Measurements from ENCODE around the gene GNAO1. TPM values are rescaled to one million over a fixed set of nuclear protein-coding genes. Genes with fewer than 3 reads are reported as not detected.

Gene GNAO1
- total and polyA plus RNA-seq, 7 donors: 0.69 to 67.0 (median 28.8) TPM

DNA sequence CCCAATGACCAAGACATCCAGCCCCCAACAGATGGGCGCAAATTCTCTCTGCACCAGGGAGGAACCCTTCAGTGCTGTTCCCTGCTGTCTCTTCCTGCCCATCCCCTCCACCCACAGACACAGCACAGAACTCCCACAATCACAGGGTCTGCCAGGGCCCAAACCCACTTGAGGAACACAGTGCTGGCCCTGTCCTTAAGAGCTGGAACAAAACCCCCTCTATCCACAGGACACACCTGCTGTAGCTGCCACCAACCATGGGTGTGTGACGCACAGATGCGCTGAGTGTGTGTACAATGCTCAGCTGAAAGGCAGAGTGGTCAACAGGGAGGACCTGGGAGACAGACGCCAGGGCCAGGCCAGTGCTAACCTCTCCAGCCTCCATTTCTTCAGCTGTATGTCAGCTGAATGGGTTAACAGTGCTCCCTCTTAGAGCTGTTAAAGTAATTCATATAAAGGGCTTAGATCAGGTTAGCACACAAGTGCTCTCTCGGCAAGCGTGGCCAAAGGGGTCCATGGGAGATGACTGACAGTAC, 172.0 kb downstream of the GNAO1 start:
- Histone ChIP-seq H3K27ac (no peak overlapping the region), H3K9me3 (no peaks in the 10 kb centered on the region), H3K36me3 (peaks cover 27 to 75% (median 40%) of the 10 kb centered on the region in 4 donors), H3K4me1 (no peaks in the 10 kb centered on the region), H3K27me3 (no peaks in the 10 kb centered on the region), H3K4me3 (no peak overlapping the region)
- TF ChIP-seq, protein P1, sequence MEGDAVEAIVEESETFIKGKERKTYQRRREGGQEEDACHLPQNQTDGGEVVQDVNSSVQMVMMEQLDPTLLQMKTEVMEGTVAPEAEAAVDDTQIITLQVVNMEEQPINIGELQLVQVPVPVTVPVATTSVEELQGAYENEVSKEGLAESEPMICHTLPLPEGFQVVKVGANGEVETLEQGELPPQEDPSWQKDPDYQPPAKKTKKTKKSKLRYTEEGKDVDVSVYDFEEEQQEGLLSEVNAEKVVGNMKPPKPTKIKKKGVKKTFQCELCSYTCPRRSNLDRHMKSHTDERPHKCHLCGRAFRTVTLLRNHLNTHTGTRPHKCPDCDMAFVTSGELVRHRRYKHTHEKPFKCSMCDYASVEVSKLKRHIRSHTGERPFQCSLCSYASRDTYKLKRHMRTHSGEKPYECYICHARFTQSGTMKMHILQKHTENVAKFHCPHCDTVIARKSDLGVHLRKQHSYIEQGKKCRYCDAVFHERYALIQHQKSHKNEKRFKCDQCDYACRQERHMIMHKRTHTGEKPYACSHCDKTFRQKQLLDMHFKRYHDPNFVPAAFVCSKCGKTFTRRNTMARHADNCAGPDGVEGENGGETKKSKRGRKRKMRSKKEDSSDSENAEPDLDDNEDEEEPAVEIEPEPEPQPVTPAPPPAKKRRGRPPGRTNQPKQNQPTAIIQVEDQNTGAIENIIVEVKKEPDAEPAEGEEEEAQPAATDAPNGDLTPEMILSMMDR (IDR thresholded peaks at IDR 0.05): no peak
- TF ChIP-seq EP300 (IDR thresholded peaks at IDR 0.05) (no peak), POLR2AphosphoS5 (IDR thresholded peaks at IDR 0.05) (no peak), POLR2A (IDR thresholded peaks at IDR 0.05) (no peak)
- intact Hi-C loops (cut with DNase I): no loop called here
- no peak for DNase-seq
- 95% methylated on average over 6 of the region's 6 CpGs for WGBS, 2 donors

DNA sequence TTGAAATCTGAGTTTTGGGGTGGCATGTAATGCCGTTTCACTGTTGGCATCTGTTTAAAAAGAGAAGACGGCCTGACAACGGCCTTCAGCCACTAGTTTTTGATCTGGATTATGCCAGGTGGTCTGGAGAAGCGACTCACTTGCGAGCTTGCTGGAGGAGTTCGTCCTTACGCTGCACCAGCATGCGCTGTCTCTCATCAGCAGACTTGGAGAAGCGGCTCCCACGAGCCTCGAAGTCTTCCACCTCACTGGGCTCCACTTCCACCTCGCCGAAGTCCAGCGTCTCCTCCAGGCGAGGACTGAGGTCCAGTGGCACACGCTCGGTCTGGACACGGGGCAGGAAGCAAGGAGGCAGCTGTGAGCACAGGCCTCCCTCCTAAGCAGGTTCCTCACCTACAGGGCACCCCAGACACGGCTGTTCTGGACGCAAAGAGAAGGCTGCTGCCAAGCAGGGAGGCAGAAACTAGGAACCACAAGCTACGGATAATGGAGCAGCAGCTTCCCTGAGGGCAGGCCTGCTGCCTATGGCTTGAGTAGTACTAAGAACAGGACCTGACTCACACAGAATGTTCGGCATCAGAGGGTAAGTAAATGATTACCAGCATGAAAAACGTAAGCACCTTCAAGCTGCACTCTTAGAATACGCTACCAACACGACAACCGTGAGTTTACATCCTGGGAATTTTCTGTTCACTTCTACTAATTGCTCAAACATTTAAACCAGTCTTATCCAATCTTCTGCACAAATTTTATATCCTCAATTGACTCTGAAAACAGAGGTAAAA, 172.7 kb downstream of the GNAO1 start:
- Histone ChIP-seq H3K36me3 (peaks cover 27 to 82% (median 45%) of the 10 kb centered on the region in 4 donors), H3K27ac (no peak overlapping the region), H3K4me3 (no peak overlapping the region), H3K9me3 (no peaks in the 10 kb centered on the region), H3K4me1 (no peaks in the 10 kb centered on the region), H3K27me3 (no peaks in the 10 kb centered on the region)
- intact Hi-C loops (cut with DNase I): no loop called here
- DNase-seq: no peak
- 95% methylated on average over 26 of the region's 26 CpGs for WGBS, 2 donors
- TF ChIP-seq EP300 (IDR thresholded peaks at IDR 0.05) (no peak), POLR2A (IDR thresholded peaks at IDR 0.05) (no peak), POLR2AphosphoS5 (IDR thresholded peaks at IDR 0.05) (no peak)
- TF ChIP-seq, protein P1 (IDR thresholded peaks at IDR 0.05): no peak

DNA sequence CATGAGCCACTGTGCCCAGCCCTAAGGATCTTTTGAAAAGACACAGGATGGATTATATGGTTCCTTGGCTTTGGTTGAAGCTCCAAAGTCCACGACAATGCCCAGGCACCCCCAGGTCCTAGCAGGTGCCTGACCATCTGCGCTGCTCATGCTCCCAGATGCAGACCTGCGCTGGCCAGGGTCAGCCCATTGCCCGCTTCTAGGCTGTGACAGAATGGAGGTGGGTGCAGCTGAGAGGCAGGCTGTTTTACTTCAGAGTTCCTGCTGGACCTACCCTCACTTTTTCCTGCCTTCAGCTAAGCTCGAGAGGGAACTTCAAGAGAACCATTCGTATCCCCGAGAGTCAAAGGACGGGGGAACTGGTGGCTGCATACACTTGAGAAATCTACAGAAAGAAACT, 173.6 kb downstream of the GNAO1 start:
- H3K4me3 ChIP-seq: no peak overlapping the region
- no peak for DNase-seq
- 91 to 93% methylated on average over 8 of the region's 8 CpGs for WGBS, 2 donors
- TF ChIP-seq POLR2A (IDR thresholded peaks at IDR 0.05): no peak
- no peak for TF ChIP-seq POLR2AphosphoS5 (IDR thresholded peaks at IDR 0.05)
- TF ChIP-seq, protein P1 (IDR thresholded peaks at IDR 0.05): no peak
- no peak for TF ChIP-seq EP300 (IDR thresholded peaks at IDR 0.05)
- intact Hi-C loops (cut with DNase I): no loop called here
- peaks cover 0 to 5% (median 2%) of the 10 kb centered on the region in 4 donors for H3K4me1 ChIP-seq
- H3K27ac ChIP-seq: no peak overlapping the region
- H3K36me3 ChIP-seq: peaks cover 27 to 86% (median 45%) of the 10 kb centered on the region in 4 donors
- H3K9me3 ChIP-seq: no peaks in the 10 kb centered on the region
- H3K27me3 ChIP-seq: no peaks in the 10 kb centered on the region

DNA sequence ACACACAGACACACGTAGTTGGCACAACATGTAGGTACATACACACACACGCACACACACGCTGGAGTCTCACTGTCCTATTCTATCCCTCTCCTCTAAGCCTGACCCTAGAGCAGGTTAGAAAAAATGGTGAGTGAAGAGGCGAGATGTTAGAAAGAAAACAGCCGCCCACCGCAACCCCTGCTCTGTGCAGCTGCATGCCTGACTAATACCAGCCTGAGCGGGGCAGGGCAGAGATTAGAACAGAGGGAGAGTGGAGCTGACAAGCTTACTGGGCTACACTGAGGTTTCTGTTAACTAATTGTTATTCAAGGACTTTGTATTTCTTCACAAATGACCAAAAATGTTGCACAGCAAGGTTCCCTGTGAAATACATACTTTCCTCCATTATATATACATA, 174.3 kb downstream of the GNAO1 start:
- peaks cover 0 to 12% (median 9%) of the 10 kb centered on the region in 4 donors for H3K4me1 ChIP-seq
- TF ChIP-seq, protein P1 (IDR thresholded peaks at IDR 0.05): no peak
- TF ChIP-seq POLR2A (IDR thresholded peaks at IDR 0.05): no peak
- no peak for TF ChIP-seq EP300 (IDR thresholded peaks at IDR 0.05)
- no peak for TF ChIP-seq POLR2AphosphoS5 (IDR thresholded peaks at IDR 0.05)
- no peaks in the 10 kb centered on the region for H3K27me3 ChIP-seq
- intact Hi-C loops (cut with DNase I): no loop called here
- WGBS, 2 donors: 88 to 94% methylated on average over 7 of the region's 7 CpGs
- no peak overlapping the region for H3K4me3 ChIP-seq
- H3K36me3 ChIP-seq: peaks cover 27 to 79% (median 45%) of the 10 kb centered on the region in 4 donors
- no peak overlapping the region for H3K27ac ChIP-seq
- DNase-seq: no peak
- no peaks in the 10 kb centered on the region for H3K9me3 ChIP-seq
